NCI-H2171 treated with DMSO at 0.1 percent for 48 hours (cell line): Measurements from ENCODE around the gene PRDM2.
"Not testable (repeated sequence)": the region's sequence is repeated elsewhere in the genome, so short reads cannot be mapped to it uniquely, and the experiment has no call there.

Experiments used
- DNase-seq: peaks from one replicate; lab custom pipeline; 2025; lab: John Stamatoyannopoulos, UW

Gene PRDM2

GRCh38 chr1:13699936-13700520 is at the start of gene PRDM2:
PRDM2 (plus strand) TSS chr1:13700188; CDS start chr1:13715606, 15,418 bp downstream.
- DNase-seq, result peak; percentile 46

- DNase-seq, result no peak
These were observed 48.7 kb upstream of the PRDM2 start for GRCh38 chr1:13651279-13651678.

- DNase-seq, result no peak
These were observed 47.8 kb upstream of the PRDM2 start for GRCh38 chr1:13652238-13652637.

DNA sequence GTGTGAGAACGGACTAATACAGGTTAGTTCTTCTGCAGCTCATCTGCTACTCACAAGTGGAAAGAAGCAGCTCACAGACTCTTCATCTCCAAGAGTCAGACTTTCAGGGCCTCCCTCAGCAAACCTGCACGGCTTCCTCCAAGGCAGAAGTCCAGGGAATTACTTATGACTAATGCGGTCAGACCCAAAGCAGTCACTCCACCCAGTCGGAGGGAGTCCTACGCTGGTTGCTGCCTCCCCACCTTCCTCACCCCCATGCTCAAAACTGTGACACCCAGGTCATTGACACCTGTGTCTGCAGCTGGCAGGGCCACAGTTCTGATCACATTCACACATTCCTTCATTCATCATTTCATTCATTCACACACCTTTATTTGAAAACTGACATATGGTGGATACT is 38.4 kb upstream of the PRDM2 start:
- DNase-seq, result no peak

- DNase-seq, result no peak
These were observed 37.5 kb upstream of the PRDM2 start for GRCh38 chr1:13662493-13662892.

GRCh38 chr1:13663969-13664368 is 36.0 kb upstream of the PRDM2 start:
- DNase-seq, result no peak

- DNase-seq, result peak; percentile 65
These were observed 35.5 kb upstream of the PRDM2 start for GRCh38 chr1:13664451-13664850.

DNA sequence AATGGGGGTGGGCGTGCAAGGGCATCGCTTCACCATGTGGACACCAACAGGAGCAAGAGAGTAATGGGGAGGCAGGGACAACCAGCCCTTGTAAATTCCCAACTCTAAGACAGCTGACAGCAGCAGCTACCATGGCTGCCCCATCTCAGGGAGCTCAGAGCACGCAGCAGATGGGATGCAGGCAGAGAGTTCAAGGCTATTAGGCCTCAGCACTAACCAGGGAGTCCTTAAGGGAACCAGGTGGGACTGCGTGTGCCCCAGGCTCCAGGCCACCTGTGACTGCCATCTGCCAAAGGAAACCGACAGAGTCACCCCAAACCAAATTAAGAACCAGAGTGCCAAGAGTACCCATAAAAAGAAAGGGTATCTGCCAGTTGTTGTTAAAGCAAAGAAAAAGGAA is 33.7 kb upstream of the PRDM2 start:
- DNase-seq, result peak; percentile 96

GRCh38 chr1:13667691-13668090 is 32.3 kb upstream of the PRDM2 start:
- peak; percentile 23 for DNase-seq

DNA sequence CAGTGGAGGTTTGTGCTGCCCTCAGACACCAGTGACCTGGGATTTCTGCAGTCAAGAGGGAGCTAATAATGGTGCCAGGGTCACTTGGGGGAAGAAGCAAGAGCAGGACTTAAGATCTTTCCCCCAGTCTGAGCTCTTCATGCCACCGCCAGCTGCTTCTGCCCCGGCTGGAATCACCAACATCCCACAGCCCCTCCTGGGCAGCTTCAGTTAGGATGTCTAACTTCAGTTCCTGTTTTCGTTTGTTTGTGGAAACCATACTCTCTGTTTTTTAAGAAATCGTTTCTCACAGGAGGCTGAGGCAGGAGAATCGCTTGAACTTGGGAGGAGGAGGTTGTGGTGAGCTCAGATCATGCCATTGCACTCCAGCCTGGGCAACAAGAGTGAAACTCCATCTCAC is 25.6 kb upstream of the PRDM2 start:
- no peak for DNase-seq

- no peak for DNase-seq
These were observed 24.8 kb upstream of the PRDM2 start for GRCh38 chr1:13675151-13675651.

GRCh38 chr1:13677896-13678295 is 22.1 kb upstream of the PRDM2 start:
- DNase-seq, result no peak

GRCh38 chr1:13679651-13680050 is 20.3 kb upstream of the PRDM2 start:
- no peak for DNase-seq

DNA sequence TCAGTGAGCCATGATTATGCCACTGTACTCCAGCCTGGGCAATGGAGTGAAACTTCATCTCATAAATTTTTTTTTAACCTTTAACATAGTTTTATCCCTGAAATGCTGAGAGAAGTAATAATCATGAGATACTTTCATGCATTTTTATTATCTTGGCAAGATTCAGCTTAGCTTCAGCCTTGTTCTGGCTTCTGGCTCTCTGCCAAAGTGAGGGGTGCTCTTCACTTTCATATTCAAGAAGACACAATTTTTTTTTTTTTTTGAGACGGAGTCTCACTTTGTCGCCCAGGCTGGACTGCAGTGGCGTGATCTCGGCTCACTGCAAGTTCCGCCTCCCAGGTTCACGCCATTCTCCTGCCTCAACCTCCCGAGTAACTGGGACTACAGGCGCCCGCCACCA is 19.4 kb upstream of the PRDM2 start:
- DNase-seq, result peak; percentile 21

DNA sequence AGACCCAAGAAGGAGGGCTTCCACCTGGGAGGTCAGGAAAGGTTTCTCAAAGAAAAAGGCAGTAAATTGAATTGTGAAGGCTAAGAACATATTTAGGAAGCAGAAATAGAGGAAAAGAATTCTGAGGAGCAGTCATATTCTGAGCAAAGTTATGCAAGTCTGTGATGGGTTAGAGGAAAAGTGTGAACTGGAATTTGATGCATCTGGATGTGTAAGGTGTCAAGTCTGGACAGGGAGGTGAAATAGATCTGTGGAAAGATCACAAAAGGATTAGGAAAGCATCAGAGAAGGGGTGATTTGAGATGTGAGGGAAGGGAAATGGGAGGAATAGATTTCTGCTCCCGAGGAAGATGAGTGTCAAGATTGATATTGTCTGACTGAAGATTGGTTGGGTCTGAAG is 18.1 kb upstream of the PRDM2 start:
- DNase-seq, result peak; percentile 48

- DNase-seq, result peak; percentile 84
These were observed 17.5 kb upstream of the PRDM2 start for GRCh38 chr1:13682444-13682843.

- DNase-seq, result peak; percentile 26
These were observed 16.8 kb upstream of the PRDM2 start for GRCh38 chr1:13683206-13683605.

DNA sequence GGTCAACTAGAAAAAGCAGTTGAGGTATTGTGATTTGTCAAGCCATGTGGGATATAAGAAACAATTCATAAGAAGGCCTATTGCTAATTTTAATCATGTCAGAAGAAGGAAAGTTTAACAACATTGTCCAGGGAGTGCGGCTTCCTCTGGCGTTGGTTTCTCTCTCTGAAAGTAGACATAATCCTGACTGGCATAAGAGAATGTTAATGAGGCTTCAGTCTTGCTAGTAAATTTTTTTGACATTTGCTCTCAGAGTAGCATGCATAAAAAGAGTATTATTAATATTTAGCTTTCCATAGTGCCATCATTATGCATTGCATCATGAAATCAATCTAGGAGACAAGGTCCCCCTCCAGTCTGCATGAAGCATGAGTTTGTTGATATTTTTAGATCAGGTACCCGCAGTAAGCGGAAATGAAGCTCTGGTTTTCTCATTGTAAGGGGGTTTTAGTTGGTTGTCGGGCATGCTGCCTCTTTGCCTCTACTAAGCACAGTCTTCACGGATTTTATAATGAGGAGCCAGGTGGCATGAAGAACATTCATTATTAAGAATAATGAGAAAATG is 12.8 kb upstream of the PRDM2 start:
- DNase-seq, result no peak

- DNase-seq, result not testable (repeated sequence)
These were observed 6.9 kb upstream of the PRDM2 start for GRCh38 chr1:13693094-13693493.

GRCh38 chr1:13694886-13695684 is 4.9 kb upstream of the PRDM2 start:
- no peak for DNase-seq

DNA sequence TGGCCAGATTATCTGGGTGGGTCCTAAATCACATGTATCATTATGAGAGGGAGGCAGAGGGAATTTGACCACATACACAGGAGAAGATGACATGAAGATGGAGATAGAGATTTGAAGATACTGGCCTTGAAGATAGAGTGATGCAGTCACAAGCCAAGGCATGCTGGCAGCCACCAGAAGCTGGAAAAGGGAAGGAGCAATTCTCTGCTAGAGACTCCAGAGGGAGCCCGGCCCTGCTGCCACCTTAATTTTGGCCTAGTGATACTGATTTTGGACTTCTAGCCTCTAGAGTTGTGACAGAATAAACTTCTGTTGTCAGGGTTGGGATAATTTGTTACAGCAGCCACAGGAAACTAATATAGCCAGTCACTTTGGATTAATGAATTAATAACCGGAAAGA is 2.2 kb upstream of the PRDM2 start:
- DNase-seq, result no peak

- DNase-seq, result peak; percentile 33
These were observed 478 bp upstream of the PRDM2 start for GRCh38 chr1:13699510-13699909.
